ENCODE measurements around the gene COQ8B.

DNA sequence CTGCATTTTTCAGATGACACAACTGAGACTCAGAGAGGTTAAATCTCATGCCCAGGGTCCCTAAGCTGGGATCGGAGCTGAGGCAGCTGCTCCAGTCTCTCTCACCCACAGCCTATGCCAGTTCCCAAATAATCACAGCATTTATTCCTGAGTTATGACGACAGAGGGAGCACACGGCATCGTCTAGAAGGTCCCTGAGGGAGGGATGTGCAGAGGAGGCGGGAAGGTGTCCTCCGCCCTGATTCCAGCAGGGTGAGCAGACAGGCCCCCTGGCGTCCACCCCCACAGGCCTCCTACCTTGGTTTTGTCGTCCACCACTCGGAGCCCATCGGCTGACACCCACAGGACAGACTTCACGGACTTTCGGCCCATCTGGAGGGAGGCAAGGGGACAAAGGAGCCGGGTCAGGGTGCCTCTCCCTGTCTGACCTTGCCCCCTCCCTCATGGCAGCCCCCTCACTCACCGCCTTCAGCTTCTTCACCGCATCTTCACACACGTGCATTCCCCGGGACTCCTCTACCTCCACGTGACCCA lies 34.2 kb downstream of the COQ8B start:
- TF ChIP-seq, protein P1, sequence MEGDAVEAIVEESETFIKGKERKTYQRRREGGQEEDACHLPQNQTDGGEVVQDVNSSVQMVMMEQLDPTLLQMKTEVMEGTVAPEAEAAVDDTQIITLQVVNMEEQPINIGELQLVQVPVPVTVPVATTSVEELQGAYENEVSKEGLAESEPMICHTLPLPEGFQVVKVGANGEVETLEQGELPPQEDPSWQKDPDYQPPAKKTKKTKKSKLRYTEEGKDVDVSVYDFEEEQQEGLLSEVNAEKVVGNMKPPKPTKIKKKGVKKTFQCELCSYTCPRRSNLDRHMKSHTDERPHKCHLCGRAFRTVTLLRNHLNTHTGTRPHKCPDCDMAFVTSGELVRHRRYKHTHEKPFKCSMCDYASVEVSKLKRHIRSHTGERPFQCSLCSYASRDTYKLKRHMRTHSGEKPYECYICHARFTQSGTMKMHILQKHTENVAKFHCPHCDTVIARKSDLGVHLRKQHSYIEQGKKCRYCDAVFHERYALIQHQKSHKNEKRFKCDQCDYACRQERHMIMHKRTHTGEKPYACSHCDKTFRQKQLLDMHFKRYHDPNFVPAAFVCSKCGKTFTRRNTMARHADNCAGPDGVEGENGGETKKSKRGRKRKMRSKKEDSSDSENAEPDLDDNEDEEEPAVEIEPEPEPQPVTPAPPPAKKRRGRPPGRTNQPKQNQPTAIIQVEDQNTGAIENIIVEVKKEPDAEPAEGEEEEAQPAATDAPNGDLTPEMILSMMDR (IDR thresholded peaks at IDR 0.05; ENCODE audit: insufficient read depth, low read depth, low read length): no peak
- no peak for TF ChIP-seq EZH2 (IDR thresholded peaks at IDR 0.05; ENCODE audit: insufficient read depth, low read length)

Measured in astrocyte (in vitro differentiated cells and primary cell).